Mesodermal cell (in vitro differentiated cells): ENCODE data around the gene PIGH.

Experiments used
- H3K27ac ChIP-seq: 2 replicates; pipeline ENCODE4 v1.7.0; 2013; ENCODE audit warnings: mild to moderate bottlenecking, low read depth, low read length, moderate library complexity; ENCODE audit not compliant: severe bottlenecking
- H3K36me3 ChIP-seq: 2 replicates; pipeline ENCODE4 v1.7.1; 2013; ENCODE audit warnings: mild to moderate bottlenecking, low read length, moderate library complexity; ENCODE audit not compliant: control insufficient read depth, insufficient read depth
- H3K4me1 ChIP-seq: one replicate; pipeline ENCODE4 v1.7.1; 2013; ENCODE audit warnings: mild to moderate bottlenecking, low read length; ENCODE audit not compliant: insufficient read depth, control insufficient read depth, poor library complexity, severe bottlenecking
- H3K4me3 ChIP-seq: 2 replicates; pipeline ENCODE4 v1.7.0; 2013; ENCODE audit warnings: low read length, control low read depth, mild to moderate bottlenecking; ENCODE audit not compliant: insufficient read depth, poor library complexity, severe bottlenecking; ENCODE audit errors: extremely low read depth
- H3K9me3 ChIP-seq: 2 replicates; pipeline ENCODE4 v1.7.1; 2013; ENCODE audit warnings: mild to moderate bottlenecking, low read length, moderate library complexity; ENCODE audit not compliant: control insufficient read depth
- whole genome bisulfite sequencing, 2 experiments: methylation state at CpG; one replicate each; pipeline ENCODE4 v1.1.5; 2013; ENCODE audit warnings: missing lambda C conversion rate in 2 of 2; ENCODE audit not compliant: insufficient coverage in 2 of 2; 5-methylcytosine and 5-hydroxymethylcytosine counted together

The PIGH gene

DNA sequence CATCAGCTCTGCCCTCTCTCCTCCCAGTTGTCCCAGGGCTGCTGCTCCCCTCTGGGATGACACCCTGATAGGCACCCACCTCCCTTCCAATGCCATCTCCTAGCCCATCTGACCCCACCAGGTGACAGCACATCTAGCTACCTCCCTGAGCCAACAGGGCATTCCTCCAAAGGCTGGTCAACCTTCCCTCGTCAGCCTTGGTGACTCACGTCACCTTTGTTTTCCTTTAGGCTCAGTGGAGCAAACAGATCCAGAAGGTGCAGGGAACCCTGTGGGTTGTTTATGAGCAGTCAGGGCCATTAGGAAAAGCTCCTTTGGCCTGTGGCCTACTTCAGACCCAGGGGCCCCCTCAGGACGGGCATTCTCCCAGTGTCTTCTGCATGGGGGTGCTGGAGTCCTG lies 32.4 kb downstream of the PIGH start:
- Histone ChIP-seq H3K27ac (no peak overlapping the region), H3K9me3 (no peaks in the 10 kb centered on the region), H3K4me3 (no peak overlapping the region), H3K36me3 (no peaks in the 10 kb centered on the region), H3K4me1 (peaks cover 5% of the 10 kb centered on the region)
- WGBS, 2 experiments = 92 to 100% methylated on average over 3 of the region's 3 CpGs

DNA sequence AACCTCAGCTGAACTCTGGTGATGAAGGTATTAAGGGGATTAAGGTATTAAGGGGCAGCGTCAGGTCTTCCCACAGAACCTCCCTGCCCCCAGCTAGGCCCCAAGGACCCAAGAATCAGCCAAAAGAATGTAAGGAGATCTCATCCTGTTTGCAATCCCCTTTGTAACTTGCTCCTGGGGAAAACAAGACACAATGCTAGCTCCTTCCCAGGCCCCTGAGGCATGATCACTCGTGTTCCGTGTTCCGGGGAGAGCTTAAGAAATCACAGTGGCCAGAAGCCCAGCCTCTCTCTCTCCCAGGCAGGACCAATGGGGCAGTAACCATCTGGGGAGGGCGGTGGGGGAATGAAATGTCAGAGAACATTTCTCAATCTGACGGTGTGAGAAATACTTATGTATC lies 33.2 kb downstream of the PIGH start:
- 78 to 94% methylated on average over 3 of the region's 6 CpGs for WGBS, 2 experiments
- H3K4me1 ChIP-seq = peaks cover 5% of the 10 kb centered on the region
- no peak overlapping the region for H3K27ac ChIP-seq
- no peaks in the 10 kb centered on the region for H3K36me3 ChIP-seq
- no peaks in the 10 kb centered on the region for H3K9me3 ChIP-seq
- no peak overlapping the region for H3K4me3 ChIP-seq

DNA sequence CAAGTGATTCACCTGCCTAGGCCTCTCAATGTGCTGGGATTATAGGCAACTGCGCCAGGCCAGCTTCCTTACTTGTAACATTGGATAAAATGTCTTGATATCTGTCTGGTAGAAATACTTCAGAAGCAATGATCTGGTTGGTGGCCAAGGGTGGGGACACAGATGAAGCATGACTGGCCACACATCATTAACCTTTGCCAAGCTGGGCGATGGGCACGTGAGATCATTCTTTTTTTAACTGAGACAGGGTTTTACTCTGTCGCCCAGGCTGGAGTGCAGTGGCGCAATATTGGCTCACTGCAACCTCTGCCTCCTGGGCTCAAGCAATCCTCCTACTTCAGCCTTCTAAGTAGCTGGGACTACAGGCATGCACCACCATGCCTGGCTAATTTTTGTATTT lies 35.8 kb downstream of the PIGH start:
- H3K9me3 ChIP-seq = no peaks in the 10 kb centered on the region
- no peaks in the 10 kb centered on the region for H3K36me3 ChIP-seq
- 90 to 96% methylated on average over 5 of the region's 5 CpGs for WGBS, 2 experiments

DNA sequence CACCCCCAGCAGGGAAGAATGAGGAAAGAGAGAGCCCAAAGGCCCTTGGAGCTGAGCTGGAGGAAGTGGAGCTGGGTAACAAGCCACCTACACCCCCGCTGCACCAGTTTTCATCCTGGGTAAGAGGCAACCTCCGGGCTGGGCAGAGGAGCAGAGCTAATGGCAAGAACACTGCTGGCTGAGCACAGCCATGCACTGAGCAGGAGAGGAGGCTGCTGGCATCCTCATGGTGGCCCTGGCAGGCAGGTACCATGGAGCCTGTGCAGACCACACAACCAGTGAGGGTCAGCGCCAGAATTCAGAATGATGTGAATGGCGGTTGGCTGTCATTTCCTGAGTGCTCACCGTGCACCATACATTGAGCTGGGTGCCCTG lies 37.3 kb downstream of the PIGH start:
- Histone ChIP-seq H3K4me3 (no peak overlapping the region), H3K9me3 (no peaks in the 10 kb centered on the region), H3K36me3 (no peaks in the 10 kb centered on the region), H3K27ac (no peak overlapping the region), H3K4me1 (peaks cover 5% of the 10 kb centered on the region)
- WGBS, 2 experiments = 81 to 93% methylated on average over 3 to 5 of the region's 5 CpGs

More for the DNA sequence above, 35.8 kb downstream of the PIGH start:
- H3K4me3 ChIP-seq = no peak overlapping the region
- peaks cover 5% of the 10 kb centered on the region for H3K4me1 ChIP-seq
- no peak overlapping the region for H3K27ac ChIP-seq

DNA sequence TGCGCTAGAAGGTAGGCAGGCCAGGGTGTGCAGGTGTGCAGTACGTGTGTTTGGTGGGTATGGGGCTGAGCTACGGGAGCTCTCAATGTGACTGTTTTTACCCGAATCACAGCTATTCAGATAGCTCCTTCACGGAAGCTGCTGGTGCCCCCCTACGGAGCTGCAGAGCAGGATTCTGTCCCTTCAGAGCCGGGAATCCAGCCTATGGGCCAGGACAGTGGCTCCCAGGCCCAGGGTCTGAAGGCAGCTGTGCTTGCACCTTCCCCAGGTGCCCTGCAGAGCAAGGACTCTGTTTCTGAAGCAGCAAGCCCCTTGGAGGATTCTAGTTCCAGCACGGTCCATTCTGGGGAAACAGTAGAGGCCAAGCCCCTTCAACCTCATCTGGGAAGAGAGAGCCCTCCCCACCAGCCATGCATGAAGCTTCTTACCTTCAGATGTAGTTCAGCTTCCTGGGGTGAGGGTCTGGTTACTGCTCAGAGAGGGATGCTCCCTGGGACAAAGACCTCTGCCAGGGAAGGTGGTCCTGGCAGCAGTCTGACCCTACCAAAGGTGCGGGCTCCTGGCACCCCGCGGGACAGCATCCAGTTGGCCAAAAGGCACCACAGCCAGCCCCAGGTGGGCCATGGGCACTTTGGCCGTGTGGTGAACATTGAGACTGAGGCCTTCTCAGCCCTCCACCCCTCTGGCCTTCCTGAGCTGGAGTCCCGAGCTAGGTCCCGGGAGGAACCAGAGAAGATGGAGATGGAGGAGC lies 37.9 kb downstream of the PIGH start:
- H3K9me3 ChIP-seq = no peaks in the 10 kb centered on the region
- H3K4me1 ChIP-seq = peaks cover 5% of the 10 kb centered on the region
- H3K4me3 ChIP-seq = no peak overlapping the region
- H3K36me3 ChIP-seq = no peaks in the 10 kb centered on the region
- H3K27ac ChIP-seq = no peak overlapping the region
- 91 to 96% methylated on average over 6 to 12 of the region's 14 CpGs for whole genome bisulfite sequencing, 2 experiments

DNA sequence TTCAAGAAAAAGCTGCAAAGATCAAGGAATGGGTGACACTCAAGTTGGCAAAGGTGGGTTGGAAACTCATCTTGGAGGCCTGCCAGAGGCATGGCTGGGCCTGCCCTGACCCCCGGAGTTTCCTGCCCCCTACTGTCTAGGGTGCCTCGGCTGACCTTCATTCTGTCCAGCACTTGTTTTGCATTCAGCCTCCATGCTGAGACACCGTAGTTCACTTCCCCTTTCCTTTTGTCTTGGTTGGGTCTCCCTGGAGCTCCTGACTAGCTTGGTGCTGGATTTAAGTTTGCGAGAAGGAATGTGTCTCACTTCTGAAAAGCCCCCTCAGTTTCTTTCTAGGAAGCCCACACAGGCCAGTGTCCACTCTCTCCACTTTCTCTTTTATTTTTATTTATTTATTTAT lies 40.4 kb downstream of the PIGH start:
- 47 to 77% methylated on average over 3 of the region's 4 CpGs for WGBS, 2 experiments
- H3K27ac ChIP-seq = no peak overlapping the region

DNA sequence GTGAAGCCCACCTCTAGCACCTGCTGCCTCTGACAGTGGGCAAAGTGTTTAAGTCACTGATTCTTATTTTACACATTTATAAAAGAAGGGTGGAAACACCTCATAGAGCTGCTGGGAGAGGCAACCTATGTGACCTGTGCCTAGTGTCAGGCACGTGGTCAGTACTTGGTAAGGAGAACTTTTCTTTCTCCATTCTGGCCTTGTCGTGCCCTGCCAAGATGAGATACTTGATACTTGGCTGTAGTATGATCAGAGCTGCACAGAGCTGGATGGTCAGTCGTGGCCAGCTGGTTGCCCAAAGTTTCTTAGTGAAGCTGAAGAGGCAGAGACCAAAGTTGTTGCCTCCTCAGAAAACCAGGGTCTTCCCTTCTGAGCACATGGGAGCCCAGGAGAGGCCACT lies 42.4 kb downstream of the PIGH start:
- Histone ChIP-seq H3K36me3 (no peaks in the 10 kb centered on the region), H3K27ac (no peak overlapping the region), H3K4me3 (no peak overlapping the region), H3K4me1 (no peaks in the 10 kb centered on the region), H3K9me3 (no peaks in the 10 kb centered on the region)
- 96 to 100% methylated on average over 2 to 3 of the region's 3 CpGs for WGBS, 2 experiments

More for the DNA sequence above, 40.4 kb downstream of the PIGH start:
- Histone ChIP-seq H3K36me3 (no peaks in the 10 kb centered on the region), H3K4me1 (no peaks in the 10 kb centered on the region), H3K9me3 (no peaks in the 10 kb centered on the region), H3K4me3 (no peak overlapping the region)

DNA sequence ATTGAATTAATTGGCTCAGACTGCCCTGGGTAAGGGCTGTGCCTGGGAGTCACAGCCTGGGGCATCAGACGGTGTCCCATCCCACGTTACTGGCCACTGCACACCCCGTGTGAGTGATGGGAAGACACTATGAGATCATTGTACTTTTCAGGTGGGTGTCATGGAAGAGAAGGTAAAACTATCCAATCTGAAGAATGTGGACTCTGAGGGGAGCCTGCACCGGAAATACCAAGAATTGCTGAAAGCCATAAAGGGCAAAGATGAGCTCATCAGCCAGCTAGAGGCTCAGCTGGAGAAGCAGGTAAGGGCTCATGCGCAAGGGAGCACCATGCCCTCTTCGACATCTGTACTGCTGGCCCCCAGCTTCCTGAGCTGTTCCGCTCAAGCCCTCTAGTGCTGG lies 43.0 kb downstream of the PIGH start:
- 89 to 90% methylated on average over 4 to 5 of the region's 7 CpGs for WGBS, 2 experiments
- H3K27ac ChIP-seq = no peak overlapping the region
- no peaks in the 10 kb centered on the region for H3K4me1 ChIP-seq
- H3K4me3 ChIP-seq = no peak overlapping the region
- H3K36me3 ChIP-seq = no peaks in the 10 kb centered on the region
- no peaks in the 10 kb centered on the region for H3K9me3 ChIP-seq

DNA sequence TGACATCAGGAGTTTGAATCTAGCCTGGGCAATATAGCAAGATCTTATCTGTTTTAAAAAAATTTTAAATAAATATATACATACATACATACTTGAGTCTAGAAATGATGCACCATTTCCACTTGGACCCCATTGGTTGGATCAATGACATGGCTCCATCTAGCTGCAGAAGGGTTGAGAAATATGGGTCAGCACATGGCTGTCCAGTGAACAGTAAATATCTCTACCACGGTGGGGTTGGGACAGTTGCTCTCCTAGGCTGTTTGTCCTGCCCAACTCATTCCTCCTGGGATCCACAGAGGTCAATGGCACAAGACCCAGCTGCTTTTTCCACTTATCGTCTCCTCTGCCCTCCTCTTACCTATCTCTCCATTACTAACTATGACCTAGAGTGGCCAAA lies 43.4 kb downstream of the PIGH start:
- H3K36me3 ChIP-seq = no peaks in the 10 kb centered on the region
- no peaks in the 10 kb centered on the region for H3K4me1 ChIP-seq
- H3K9me3 ChIP-seq = no peaks in the 10 kb centered on the region
- H3K4me3 ChIP-seq = no peak overlapping the region
- H3K27ac ChIP-seq = no peak overlapping the region
- 93 to 100% methylated on average over 2 of the region's 2 CpGs for WGBS, 2 experiments

DNA sequence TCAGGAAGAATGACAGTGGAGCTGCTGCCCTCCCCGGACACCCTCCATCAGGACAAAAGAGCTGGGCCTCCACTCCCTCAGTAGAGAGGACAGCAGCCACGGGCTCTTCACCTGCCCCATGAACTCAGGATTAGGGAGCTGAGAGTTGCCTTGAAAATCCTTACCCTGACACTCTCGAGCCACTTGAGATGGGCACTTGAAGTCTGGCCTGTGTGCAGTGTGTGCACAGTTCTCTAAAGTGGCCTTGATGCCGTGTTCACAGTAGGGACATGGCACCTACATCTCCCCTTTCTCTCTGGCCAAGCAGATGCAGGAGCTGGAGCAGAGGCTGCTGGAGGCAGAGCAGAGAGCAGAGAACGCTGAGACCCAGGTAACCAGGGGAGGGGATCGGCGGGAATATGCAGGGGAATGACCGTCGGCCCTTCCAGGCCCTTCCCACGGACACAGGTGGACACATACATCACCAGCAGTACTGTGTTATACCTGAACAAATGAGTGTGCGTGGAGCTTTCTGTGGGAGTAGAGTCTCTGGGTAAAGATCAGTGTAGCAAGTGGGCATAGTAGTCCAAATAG lies 44.5 kb downstream of the PIGH start:
- Histone ChIP-seq H3K27ac (no peak overlapping the region), H3K4me3 (no peak overlapping the region), H3K4me1 (no peaks in the 10 kb centered on the region), H3K9me3 (no peaks in the 10 kb centered on the region), H3K36me3 (no peaks in the 10 kb centered on the region)
- 71 to 75% methylated on average over 5 of the region's 11 CpGs for WGBS, 2 experiments

DNA sequence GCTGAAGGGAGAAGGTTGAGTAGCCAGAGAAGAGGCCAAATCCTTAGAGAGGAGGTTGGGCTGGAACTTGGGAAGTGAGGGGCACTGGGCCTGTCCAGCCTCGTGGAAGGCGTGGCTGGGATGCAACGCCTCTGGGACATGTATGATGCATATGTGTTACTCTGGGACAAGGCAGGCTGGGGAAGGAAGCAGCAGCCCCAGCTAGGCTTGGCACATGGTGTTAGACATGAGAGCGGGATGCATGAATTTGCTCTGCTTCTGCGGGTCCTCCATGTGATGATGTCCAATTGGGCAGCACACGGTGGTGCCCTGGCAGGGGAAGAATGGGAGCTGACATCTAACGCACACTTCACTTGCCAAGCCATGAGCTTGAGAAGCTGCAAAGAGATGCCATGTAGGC lies 45.7 kb downstream of the PIGH start:
- Histone ChIP-seq H3K27ac (no peak overlapping the region), H3K4me3 (no peak overlapping the region), H3K4me1 (no peaks in the 10 kb centered on the region), H3K9me3 (no peaks in the 10 kb centered on the region), H3K36me3 (no peaks in the 10 kb centered on the region)
- WGBS, 2 experiments = 93 to 99% methylated on average over 7 of the region's 7 CpGs
